ENCODE results near the gene NDST3. TPM values are rescaled to one million over a fixed set of nuclear protein-coding genes. Genes with fewer than 3 reads are reported as not detected.
A peak's percentile ranks its signal among the peaks of the same experiment; 100 is the strongest.

NDST3 gene
- total RNA-seq, 3 donors from 2014 or later, result 0.29 TPM; not detected in 2

DNA sequence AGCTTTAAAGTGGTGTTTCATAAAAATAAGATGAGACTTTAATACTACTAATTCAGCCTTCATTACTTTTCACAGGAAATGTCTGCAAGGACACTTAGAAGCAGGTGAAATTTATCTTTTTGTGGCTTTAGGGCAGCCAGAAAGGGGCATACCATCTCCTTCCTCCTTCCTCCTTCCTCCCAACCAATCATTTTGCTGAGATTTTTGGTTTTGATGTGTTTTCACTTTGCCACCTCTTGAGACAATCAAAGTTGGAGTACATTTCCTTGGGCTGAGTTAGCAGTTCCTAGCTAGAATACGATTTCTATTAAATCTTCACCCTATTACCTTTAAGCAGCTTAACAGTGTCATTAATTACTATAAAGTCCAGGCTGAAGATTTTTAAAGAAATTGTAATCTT, 5.1 kb upstream of the NDST3 start:
- H3K27ac ChIP-seq, result no peak overlapping the region
- no peaks in the 10 kb centered on the region for H3K9me3 ChIP-seq
- H3K4me3 ChIP-seq, result no peak overlapping the region
- no peaks in the 10 kb centered on the region for H3K36me3 ChIP-seq
- TF ChIP-seq POLR2A (IDR thresholded peaks at IDR 0.05) (no peak), POLR2AphosphoS5 (IDR thresholded peaks at IDR 0.05) (no peak)
- TF ChIP-seq, protein P1, sequence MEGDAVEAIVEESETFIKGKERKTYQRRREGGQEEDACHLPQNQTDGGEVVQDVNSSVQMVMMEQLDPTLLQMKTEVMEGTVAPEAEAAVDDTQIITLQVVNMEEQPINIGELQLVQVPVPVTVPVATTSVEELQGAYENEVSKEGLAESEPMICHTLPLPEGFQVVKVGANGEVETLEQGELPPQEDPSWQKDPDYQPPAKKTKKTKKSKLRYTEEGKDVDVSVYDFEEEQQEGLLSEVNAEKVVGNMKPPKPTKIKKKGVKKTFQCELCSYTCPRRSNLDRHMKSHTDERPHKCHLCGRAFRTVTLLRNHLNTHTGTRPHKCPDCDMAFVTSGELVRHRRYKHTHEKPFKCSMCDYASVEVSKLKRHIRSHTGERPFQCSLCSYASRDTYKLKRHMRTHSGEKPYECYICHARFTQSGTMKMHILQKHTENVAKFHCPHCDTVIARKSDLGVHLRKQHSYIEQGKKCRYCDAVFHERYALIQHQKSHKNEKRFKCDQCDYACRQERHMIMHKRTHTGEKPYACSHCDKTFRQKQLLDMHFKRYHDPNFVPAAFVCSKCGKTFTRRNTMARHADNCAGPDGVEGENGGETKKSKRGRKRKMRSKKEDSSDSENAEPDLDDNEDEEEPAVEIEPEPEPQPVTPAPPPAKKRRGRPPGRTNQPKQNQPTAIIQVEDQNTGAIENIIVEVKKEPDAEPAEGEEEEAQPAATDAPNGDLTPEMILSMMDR (IDR thresholded peaks at IDR 0.05), result no peak
- no peak for DNase-seq (ENCODE audit: low spot score in 2 of 2)
- peaks cover 0 to 8% of the 10 kb centered on the region in 2 donors for H3K27me3 ChIP-seq
- intact Hi-C loops (cut with DNase I; ENCODE audit: low total_unique reads), result no loop called here
- no peaks in the 10 kb centered on the region for H3K4me1 ChIP-seq

DNA sequence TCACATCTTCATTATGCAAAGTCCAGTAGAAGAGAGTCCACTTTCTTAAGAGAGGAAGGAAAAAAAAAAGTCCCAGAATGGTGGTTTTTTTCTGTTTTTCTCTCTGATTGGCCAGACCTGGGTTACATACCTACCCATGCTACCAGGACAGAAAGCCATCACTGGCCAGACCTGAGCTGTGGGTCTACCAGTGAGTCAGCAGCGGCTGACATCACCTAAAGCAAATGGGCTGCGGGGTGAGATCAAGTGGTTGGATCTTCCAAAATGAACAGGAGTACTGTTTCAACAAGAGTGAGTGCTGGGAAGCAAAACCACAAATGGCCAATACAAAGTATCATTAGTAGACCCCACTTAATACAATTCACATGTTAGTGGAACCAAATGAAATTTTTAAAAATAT, 1.6 kb upstream of the NDST3 start:
- H3K36me3 ChIP-seq, result no peaks in the 10 kb centered on the region
- no peaks in the 10 kb centered on the region for H3K9me3 ChIP-seq
- no peak overlapping the region for H3K27ac ChIP-seq
- H3K4me1 ChIP-seq, result no peaks in the 10 kb centered on the region
- TF ChIP-seq POLR2A (IDR thresholded peaks at IDR 0.05) (no peak), POLR2AphosphoS5 (IDR thresholded peaks at IDR 0.05) (no peak)
- TF ChIP-seq, protein P1 (IDR thresholded peaks at IDR 0.05), result no peak
- no peak for DNase-seq (ENCODE audit: low spot score in 2 of 2)
- intact Hi-C loops (cut with DNase I; ENCODE audit: low total_unique reads), result no loop called here
- no peak overlapping the region for H3K4me3 ChIP-seq
- H3K27me3 ChIP-seq, result peaks cover 0 to 13% of the 10 kb centered on the region in 2 donors

DNA sequence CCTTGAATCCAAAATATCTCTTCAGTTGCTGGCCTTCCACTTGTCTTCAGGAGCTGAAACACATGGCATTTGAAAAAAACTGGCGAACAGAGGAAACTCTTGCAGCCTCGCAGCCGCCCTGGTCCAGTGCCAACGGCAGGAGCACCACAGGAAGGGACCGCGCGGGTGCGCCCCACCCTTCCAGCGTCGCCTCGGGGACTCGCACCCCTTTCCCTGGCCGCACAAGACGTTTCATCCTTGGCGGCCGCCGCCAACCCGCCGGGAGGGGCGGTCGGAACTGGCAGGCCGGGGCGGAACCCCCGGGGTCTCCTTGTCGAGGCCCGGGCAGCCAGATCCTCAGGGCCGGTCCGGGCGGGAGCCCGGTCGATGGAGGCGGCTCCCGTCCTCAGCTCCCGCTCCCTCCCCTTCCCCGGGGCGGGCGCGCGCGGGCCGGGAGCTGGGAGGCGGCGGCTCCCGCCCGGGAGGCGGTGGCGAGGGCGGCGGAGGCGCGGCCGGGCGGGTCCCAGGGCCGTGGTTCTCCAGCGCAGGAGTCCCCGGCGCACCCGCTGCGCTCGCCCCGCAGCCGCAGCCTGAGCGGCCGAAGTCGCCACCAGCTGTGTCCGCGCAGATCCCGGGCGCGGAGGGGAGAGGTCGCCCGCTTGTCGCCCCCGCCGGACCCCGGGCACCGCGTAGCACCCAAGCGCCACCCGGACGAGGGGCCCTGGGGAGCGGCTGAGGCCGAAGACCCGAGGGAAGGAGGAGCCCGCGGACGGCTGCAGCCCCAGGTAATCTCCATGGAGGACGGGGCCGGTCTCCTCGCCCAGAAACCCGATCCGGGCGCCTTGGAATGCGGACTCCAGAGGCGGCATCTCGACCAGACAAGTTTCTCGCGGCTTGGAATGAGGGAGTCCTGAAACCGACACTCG, 886 bp upstream of the NDST3 start:
- no peak for DNase-seq (ENCODE audit: low spot score in 2 of 2)

DNA sequence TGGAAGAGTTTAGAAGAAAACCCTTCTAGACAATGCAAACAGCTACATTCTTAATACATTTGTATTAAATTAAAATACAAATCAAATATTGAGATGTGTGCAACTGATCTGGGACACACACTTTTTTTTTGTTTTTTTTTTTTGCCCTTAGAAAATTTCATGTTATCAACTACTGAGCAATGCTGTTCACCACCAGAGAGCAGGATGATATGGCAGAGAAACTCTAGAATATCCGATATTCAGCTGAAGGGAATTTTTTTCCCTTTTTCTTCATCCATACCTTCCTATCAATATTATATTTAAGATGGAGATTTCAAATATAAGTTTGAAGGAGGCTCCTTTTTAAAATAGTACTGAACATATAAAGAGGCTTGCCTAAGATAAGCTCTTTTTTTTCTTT, 1.0 kb downstream of the NDST3 start:
- Histone ChIP-seq H3K4me1 (no peaks in the 10 kb centered on the region), H3K27ac (no peak overlapping the region), H3K4me3 (no peak overlapping the region), H3K27me3 (peaks cover 0 to 13% of the 10 kb centered on the region in 2 donors), H3K36me3 (no peaks in the 10 kb centered on the region), H3K9me3 (no peaks in the 10 kb centered on the region)
- intact Hi-C loops (cut with DNase I; ENCODE audit: low total_unique reads), result no loop called here
- DNase-seq (ENCODE audit: low spot score in 2 of 2), result no peak
- TF ChIP-seq, protein P1 (IDR thresholded peaks at IDR 0.05), result no peak
- TF ChIP-seq POLR2AphosphoS5 (IDR thresholded peaks at IDR 0.05), result no peak
- TF ChIP-seq POLR2A (IDR thresholded peaks at IDR 0.05), result no peak

More for the DNA sequence above, 886 bp upstream of the NDST3 start:
- TF ChIP-seq, protein P1 (IDR thresholded peaks at IDR 0.05), result no peak
- TF ChIP-seq POLR2A (IDR thresholded peaks at IDR 0.05), result no peak
- H3K4me1 ChIP-seq, result no peaks in the 10 kb centered on the region
- H3K4me3 ChIP-seq, result peak overlapping the region; percentile 37 to 65 (median 51)
- H3K27me3 ChIP-seq, result peaks cover 0 to 13% of the 10 kb centered on the region in 2 donors
- intact Hi-C loops (cut with DNase I; ENCODE audit: low total_unique reads), result no loop called here
- no peaks in the 10 kb centered on the region for H3K9me3 ChIP-seq
- no peaks in the 10 kb centered on the region for H3K36me3 ChIP-seq
- no peak overlapping the region for H3K27ac ChIP-seq

DNA sequence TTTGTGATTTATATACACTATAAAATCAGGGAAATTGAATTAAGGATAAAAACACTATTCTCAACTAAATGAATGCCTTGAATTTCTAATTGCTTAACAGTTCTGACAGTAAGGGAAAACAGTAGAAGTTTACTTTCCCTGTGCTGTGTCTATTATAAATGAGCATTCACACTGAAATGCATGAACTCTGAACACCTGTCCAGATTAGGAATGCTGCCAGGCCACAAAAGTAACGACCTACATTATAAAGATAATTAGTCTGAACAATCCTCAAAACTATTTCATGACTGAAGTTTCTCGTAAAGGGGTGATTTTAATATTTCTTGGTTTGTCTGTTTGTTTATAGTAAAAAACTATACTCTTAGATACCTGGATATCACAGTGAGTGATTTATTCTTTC, 2.0 kb downstream of the NDST3 start:
- H3K36me3 ChIP-seq, result no peaks in the 10 kb centered on the region
- no peak overlapping the region for H3K4me3 ChIP-seq
- peaks cover 0 to 10% of the 10 kb centered on the region in 2 donors for H3K27me3 ChIP-seq
- no peaks in the 10 kb centered on the region for H3K4me1 ChIP-seq
- no peaks in the 10 kb centered on the region for H3K9me3 ChIP-seq
- TF ChIP-seq POLR2A (IDR thresholded peaks at IDR 0.05) (no peak), POLR2AphosphoS5 (IDR thresholded peaks at IDR 0.05) (no peak)
- TF ChIP-seq, protein P1 (IDR thresholded peaks at IDR 0.05), result no peak
- intact Hi-C loops (cut with DNase I; ENCODE audit: low total_unique reads), result no loop called here
- H3K27ac ChIP-seq, result no peak overlapping the region
- DNase-seq (ENCODE audit: low spot score in 2 of 2), result no peak

Measured in breast epithelium (tissue), 4 donors.